WTC11 (cell line): Measurements from ENCODE around the gene OR6C4.
"Not testable (repeated sequence)": the region's sequence is repeated elsewhere in the genome, so short reads cannot be mapped to it uniquely, and the experiment has no call there.

Source experiments
- FOXK1 ChIP-seq: sonication (generic); formaldehyde crosslinking; IDR thresholded peaks from 2 replicates; pipeline ENCODE4 v1.8.0; 2022; ENCODE audit warnings: mild to moderate bottlenecking, moderate library complexity, missing genetic modification reagents
- JAZF1 ChIP-seq: fragments of 250-450 bp; sonication (Bioruptor Pico); IDR thresholded peaks from 2 replicates; pipeline ENCODE4 v1.9.0; 2021; ENCODE audit warnings: moderate library complexity, mild to moderate bottlenecking, inconsistent platforms
- JUN ChIP-seq: sonication (generic); formaldehyde crosslinking; IDR thresholded peaks from 2 replicates; pipeline ENCODE4 v1.8.0; 2023; ENCODE audit warnings: mild to moderate bottlenecking, missing genetic modification reagents
- NR2C2 ChIP-seq: sonication (generic); formaldehyde crosslinking; IDR thresholded peaks from 2 replicates; pipeline ENCODE4 v1.8.0; 2022; ENCODE audit warnings: mild to moderate bottlenecking, missing genetic modification reagents
- TCF7 ChIP-seq: sonication (generic); formaldehyde crosslinking; IDR thresholded peaks from 2 replicates; pipeline ENCODE4 v1.8.0; 2022; ENCODE audit warnings: mild to moderate bottlenecking, low read depth, missing genetic modification reagents, moderate library complexity
- ZNF416 ChIP-seq: fragments of 250-450 bp; sonication (Bioruptor Pico); IDR thresholded peaks from 2 replicates; pipeline ENCODE4 v1.9.0; 2021; ENCODE audit warnings: mild to moderate bottlenecking, inconsistent platforms
- TF ChIP-seq, protein P1 (sequence below): fragments of 200-600 bp; IDR thresholded peaks from 2 replicates; pipeline ENCODE4 v1.8.0; 2022; ENCODE audit warnings: antibody characterized with exemption

DNA sequence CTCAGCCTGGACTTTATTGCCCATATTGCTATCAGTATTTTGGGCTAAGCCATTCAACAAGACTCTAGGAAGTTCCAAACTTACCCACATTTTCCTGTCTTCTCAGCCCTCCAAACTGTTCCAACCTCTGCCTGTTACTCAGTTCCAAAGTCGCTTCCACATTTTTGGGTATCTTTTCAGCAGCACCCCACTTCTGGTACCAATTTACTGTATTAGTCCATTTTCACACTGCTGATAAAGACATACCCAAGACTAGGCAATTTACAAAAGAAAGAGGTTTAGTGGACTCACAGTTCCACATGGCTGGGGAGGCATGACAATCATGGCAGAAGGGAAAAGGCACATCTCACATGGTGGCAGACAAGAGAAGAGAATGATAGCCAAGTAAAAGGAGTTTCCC is 21.3 kb downstream of the OR6C4 start:
- not testable (repeated sequence) for TF ChIP-seq NR2C2, TCF7, FOXK1, JAZF1, JUN, ZNF416 (CRISPR knock-in tag)
- TF ChIP-seq, protein P1, sequence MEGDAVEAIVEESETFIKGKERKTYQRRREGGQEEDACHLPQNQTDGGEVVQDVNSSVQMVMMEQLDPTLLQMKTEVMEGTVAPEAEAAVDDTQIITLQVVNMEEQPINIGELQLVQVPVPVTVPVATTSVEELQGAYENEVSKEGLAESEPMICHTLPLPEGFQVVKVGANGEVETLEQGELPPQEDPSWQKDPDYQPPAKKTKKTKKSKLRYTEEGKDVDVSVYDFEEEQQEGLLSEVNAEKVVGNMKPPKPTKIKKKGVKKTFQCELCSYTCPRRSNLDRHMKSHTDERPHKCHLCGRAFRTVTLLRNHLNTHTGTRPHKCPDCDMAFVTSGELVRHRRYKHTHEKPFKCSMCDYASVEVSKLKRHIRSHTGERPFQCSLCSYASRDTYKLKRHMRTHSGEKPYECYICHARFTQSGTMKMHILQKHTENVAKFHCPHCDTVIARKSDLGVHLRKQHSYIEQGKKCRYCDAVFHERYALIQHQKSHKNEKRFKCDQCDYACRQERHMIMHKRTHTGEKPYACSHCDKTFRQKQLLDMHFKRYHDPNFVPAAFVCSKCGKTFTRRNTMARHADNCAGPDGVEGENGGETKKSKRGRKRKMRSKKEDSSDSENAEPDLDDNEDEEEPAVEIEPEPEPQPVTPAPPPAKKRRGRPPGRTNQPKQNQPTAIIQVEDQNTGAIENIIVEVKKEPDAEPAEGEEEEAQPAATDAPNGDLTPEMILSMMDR, result not testable (repeated sequence)
